Stimulated activated CD8-positive, alpha-beta memory T cell treated with anti-CD3 and anti-CD28 coated beads, Interleukin-7, amount 100 ng/mL, for 1 hour (primary cell): Measurements from ENCODE around the gene POLR2H.
"Not testable (repeated sequence)": the region's sequence is repeated elsewhere in the genome, so short reads cannot be mapped to it uniquely, and the experiment has no call there.

Experiments used
- DNase-seq, 2 donors: peaks; one replicate each; pipeline ENCODE4 v3.0.0-alpha.2; 2020; ENCODE audit warnings: low read depth in 2 of 2

The POLR2H gene

GRCh38 chr3:184335661-184336546 is 25.6 kb upstream of the POLR2H start:
- DNase-seq, result peak; percentile 71 to 85

- no peak for DNase-seq
Observed at GRCh38 chr3:184336547-184337398, 24.7 kb upstream of the POLR2H start.

GRCh38 chr3:184337399-184337714 is 24.2 kb upstream of the POLR2H start, which contains the start of gene FAM131A:
Gene FAM131A (plus strand): TSS chr3:184337600. CDS start chr3:184337631, 31 bp downstream.
- DNase-seq, result no peak

GRCh38 chr3:184337981-184338380 is 23.5 kb upstream of the POLR2H start:
- DNase-seq, result no peak

DNA sequence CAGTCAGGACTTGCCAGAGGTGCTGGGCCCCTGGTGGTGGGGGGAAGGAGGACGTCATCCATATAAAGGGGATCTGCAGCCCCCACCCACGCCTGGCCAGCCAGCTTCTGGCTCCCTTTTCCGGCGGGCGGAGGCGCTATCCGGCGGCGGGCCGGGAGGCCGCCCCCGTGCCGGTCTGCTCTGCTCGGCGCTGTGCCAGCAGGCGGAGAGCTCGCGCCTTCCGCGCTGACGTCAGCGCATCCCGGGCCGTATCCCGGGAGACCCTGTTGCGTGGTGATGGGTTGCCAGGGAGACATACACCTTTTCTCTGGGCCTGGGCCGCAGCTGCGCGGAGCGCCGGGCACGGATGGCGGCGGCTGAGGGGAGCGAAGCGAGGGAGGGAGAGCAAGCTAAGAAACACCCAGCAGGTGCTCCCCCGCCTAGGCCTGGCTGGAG is 23.0 kb upstream of the POLR2H start:
- DNase-seq, result no peak

GRCh38 chr3:184339001-184339400 is 22.5 kb upstream of the POLR2H start:
- no peak for DNase-seq

GRCh38 chr3:184339451-184340135 is 21.9 kb upstream of the POLR2H start:
- DNase-seq, result not testable (repeated sequence)

GRCh38 chr3:184341925-184342324 is 19.6 kb upstream of the POLR2H start:
- no peak for DNase-seq

- DNase-seq, result no peak
Observed at GRCh38 chr3:184343200-184343876, 18.2 kb upstream of the POLR2H start.

- no peak for DNase-seq
Observed at GRCh38 chr3:184344579-184345316, 16.8 kb upstream of the POLR2H start.

DNA sequence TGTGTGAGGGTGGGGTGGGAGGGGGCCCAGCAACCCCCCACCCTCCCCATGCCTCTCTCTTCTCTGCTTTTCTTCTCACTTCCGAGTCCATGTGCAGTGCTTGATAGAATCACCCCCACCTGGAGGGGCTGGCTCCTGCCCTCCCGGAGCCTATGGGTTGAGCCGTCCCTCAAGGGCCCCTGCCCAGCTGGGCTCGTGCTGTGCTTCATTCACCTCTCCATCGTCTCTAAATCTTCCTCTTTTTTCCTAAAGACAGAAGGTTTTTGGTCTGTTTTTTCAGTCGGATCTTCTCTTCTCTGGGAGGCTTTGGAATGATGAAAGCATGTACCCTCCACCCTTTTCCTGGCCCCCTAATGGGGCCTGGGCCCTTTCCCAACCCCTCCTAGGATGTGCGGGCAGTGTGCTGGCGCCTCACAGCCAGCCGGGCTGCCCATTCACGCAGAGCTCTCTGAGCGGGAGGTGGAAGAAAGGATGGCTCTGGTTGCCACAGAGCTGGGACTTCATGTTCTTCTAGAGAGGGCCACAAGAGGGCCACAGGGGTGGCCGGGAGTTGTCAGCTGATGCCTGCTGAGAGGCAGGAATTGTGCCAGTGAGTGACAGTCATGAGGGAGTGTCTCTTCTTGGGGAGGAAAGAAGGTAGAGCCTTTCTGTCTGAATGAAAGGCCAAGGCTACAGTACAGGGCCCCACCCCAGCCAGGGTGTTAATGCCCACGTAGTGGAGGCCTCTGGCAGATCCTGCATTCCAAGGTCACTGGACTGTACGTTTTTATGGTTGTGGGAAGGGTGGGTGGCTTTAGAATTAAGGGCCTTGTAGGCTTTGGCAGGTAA is 16.0 kb upstream of the POLR2H start:
- no peak for DNase-seq

DNA sequence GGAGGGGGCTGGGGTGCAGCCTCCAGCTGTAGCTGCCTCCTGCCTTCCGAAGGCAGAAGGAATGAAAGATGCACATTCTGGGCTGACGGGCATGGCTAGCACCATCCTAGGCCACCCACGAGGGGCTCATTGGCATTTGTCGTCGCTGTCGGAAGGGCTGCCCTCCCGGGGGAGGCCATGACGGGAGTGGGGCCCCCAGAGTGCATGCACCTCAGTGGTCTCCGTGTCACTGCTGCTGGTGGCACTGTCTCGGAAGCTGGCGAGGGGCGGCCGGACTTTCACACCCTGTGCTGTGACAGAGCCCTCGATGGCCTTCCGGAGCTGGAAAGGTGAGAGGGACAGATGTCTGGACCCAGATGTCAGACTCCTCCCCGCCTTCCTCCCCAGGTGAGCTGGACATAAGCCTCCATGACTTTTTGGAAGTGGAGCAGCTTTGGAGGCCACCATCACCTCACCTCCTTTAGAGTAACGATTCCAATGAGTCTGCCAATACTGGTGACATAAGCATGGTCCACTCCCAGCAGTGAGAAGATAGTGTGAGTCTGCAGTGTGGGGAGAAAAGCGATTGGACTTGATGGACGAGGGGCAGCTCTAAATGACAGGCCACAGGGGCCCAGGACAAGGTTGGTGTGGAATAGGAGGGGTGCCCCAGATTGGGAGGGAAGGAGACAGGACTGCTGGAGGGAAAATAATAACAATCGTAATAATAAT is 14.9 kb upstream of the POLR2H start:
- DNase-seq, result no peak

- no peak for DNase-seq
Observed at GRCh38 chr3:184347321-184348056, 14.0 kb upstream of the POLR2H start.

GRCh38 chr3:184348057-184348382 is 13.5 kb upstream of the POLR2H start:
- no peak for DNase-seq

DNA sequence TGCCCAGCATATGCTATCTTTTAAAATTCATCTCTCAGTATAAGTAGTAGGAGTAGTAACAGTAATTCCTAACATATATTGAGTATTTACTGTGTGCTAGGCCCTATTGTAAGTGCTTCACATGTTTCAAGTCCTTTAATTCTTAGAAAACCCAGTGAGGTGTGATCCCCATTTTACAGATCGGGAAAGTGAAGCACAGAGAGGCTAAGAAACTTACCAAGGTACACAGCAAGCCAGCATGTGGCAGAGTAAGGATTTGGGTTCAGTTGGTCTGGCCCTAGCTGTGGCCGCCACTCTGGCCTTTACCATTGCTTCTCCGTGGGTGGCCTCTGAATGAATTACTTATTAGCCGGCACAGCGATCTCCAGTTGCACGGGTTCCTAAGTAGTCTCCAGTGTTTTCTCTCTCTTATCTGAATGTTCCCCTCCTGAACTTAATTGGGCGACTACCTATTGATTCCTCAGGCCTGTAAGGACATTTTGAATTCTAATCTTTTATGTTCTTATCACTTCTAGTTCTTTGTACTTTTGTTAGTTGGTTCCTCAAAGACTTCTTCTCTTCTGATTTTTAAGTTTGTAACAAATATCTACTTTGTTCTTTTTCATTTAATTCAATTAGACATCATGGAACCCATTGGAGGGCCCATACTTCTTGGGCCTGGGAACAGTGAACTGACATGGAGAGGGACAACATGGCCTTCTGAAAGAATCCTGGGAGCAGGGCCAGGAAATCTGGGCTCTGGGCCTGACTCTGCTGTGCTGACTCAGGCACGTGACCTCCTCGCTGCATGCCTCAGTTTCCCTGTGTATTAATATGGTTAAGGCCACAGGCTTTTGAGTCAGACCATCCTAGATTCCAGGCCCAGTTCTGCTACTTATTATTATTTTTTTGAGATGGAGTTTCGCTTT is 11.7 kb upstream of the POLR2H start:
- no peak for DNase-seq

DNA sequence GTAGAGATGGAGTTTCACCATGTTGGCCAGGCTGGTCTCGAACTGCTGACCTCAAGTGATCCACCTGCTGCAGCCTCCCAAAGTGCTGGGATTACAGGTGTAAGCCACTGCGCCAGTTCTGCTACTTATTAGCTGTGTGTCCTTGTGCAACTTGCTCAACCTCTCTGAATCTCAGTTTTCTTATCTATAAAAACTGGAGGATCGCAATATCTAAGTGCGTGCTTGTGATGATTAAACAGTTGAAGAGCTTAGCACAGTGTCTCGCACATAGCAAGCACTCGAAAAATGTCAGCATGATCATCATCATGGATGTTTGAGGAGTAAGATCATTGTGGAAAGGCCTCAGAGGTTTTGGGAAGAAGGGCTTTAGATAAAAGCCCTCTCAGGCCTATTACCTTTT is 10.9 kb upstream of the POLR2H start:
- DNase-seq, result no peak

DNA sequence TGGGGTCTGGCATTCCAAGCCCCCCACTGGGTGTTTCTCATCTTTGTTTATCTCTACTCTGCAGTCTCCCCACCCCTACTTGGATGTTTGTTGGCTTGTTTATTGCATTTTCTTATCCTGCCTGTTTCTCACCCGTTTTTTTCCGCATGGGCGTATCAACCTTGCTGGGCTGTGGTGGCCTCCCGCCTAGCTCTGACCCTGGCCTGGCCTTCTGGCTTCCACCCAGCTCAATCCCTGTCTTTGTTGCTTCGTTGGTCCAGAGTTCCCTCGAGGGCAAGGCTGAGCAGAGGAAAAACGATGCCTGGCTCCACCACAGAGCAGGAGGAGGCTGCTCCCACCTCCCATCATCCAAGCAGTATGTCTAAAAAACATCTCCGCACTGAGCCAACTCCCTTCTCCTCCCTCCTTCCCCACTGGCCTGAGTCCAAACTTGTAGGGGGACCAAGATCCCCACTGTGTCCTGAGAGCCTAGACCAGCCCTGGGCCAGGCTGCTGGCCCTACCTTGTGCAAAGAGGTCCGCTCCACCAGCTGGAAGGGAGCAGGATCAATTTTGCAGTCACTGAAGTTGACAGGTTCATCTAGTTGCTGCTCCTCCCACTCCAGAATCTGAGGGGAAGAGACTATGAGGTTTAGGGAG is 9.9 kb upstream of the POLR2H start:
- DNase-seq, result no peak
